HUES6 (cell line): Measurements from ENCODE around the gene OR13C4.
"Not testable (repeated sequence)": the region's sequence is repeated elsewhere in the genome, so short reads cannot be mapped to it uniquely, and the experiment has no call there.

Source experiments
- H3K27ac ChIP-seq: 2 replicates; pipeline ENCODE4 v1.7.0; 2013; ENCODE audit warnings: low read depth, mild to moderate bottlenecking, low read length, inconsistent platforms
- H3K27me3 ChIP-seq: 2 replicates; pipeline ENCODE4 v1.6.1; 2013; ENCODE audit warnings: low read length; ENCODE audit not compliant: control insufficient read depth, insufficient read depth
- H3K36me3 ChIP-seq: 2 replicates; pipeline ENCODE4 v1.6.1; 2013; ENCODE audit warnings: low read length; ENCODE audit not compliant: control insufficient read depth, insufficient read depth
- H3K4me1 ChIP-seq: 2 replicates; pipeline ENCODE4 v1.6.1; 2013; ENCODE audit warnings: low read length; ENCODE audit not compliant: control insufficient read depth, insufficient read depth
- H3K4me3 ChIP-seq: 2 replicates; pipeline ENCODE4 v1.5.1; 2013; ENCODE audit warnings: low read depth, low read length
- H3K9ac ChIP-seq: one replicate; pipeline ENCODE4 v1.6.1; 2013; ENCODE audit warnings: mild to moderate bottlenecking, low read length
- H3K9me3 ChIP-seq: 2 replicates; pipeline ENCODE4 v1.6.1; 2013; ENCODE audit warnings: low read depth, low read length; ENCODE audit not compliant: control insufficient read depth, insufficient read depth

The OR13C4 gene

DNA sequence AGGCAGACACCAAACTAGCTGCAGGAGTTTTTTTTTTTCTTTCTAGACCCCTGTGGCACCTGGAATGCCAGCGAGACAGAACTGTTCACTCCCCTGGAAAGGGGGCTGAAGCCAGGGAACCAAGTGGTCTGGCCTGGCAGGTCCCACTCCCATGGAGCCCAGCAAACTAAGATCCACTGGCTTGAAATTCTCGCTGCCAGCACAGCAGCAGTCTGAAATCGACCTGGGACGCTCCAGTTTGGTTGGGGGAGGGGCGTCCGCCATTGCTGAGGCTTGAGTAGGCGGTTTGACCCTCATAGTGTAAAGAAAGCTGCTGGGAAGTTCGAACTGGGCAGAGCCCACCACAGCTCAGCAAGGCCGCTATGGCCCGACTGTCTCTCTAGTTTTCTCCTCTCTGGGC lies 6.8 kb downstream of the OR13C4 start:
- H3K9ac ChIP-seq, H3K36me3 ChIP-seq, H3K27ac ChIP-seq, H3K27me3 ChIP-seq, H3K4me1 ChIP-seq, H3K4me3 ChIP-seq, H3K9me3 ChIP-seq: not testable (repeated sequence)

DNA sequence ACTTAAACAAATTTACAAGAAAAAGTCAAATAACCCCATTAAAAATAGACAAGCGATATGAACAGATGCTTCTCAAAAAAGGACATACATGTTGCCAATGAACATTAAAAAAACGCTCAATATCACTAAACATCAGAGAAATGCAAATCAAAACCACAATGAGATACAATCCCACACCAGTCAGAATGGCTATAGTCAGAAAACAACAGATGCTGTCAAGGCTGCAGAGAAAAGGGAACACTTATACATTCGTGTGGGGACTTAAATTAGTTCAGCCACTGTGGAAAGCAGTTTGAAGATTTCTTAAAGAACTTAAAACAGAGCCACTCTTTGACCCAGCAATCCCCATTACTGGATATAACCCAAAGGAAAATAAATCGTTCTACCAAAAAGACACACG lies 12.1 kb downstream of the OR13C4 start:
- H3K36me3 ChIP-seq = no peaks in the 10 kb centered on the region
- no peaks in the 10 kb centered on the region for H3K4me1 ChIP-seq
- no peak overlapping the region for H3K4me3 ChIP-seq
- H3K27ac ChIP-seq = no peak overlapping the region
- no peaks in the 10 kb centered on the region for H3K27me3 ChIP-seq
- H3K9me3 ChIP-seq = no peaks in the 10 kb centered on the region
- no peak overlapping the region for H3K9ac ChIP-seq

DNA sequence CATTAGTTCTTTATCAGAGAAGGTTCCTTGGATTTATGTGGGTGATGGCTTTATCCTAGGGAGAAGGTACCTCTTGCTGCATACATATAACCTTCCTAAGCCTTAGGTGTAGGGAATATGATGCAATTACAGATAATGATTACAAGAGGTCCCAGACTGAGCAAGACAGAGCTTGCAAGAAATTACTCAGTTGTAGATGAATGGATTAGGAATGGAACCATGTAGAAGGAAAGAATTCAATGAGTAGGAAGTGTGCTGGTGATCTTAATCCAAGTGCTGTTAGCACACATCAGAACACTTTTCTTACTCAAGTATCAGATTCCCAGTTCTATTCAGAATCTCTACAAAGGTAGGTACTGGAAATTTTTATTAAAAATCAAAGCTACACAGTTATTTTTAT lies 20.4 kb downstream of the OR13C4 start:
- no peaks in the 10 kb centered on the region for H3K4me1 ChIP-seq

DNA sequence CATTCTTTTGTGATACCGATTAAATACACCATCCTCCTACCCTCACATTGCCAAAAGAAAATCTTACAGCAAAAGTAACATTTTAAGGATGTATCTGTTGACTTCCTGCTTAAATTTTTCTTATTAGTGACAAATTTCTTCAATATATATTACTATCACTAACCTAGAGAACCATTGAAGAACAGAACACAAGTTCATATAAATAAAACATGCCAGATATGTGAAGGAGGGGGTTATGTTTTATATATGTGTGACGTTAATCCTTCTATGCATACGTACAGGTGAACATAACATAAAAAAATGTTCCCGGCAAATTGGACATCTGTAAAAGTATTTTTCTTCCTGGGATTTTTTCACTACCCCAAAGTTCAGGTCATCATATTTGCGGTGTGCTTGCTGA lies 23.0 kb downstream of the OR13C4 start, which contains the start of gene OR13F1:
Gene OR13F1 (plus strand): TSS at position 301 of the 400 bp plus-strand sequence. CDS start 0 bp downstream, at position 301.
- H3K27me3 ChIP-seq = no peaks in the 10 kb centered on the region
- no peaks in the 10 kb centered on the region for H3K4me1 ChIP-seq
- no peaks in the 10 kb centered on the region for H3K9me3 ChIP-seq

More for the DNA sequence above, 20.4 kb downstream of the OR13C4 start:
- Histone ChIP-seq H3K4me3 (no peak overlapping the region), H3K27ac (no peak overlapping the region), H3K9ac (no peak overlapping the region), H3K36me3 (no peaks in the 10 kb centered on the region), H3K27me3 (no peaks in the 10 kb centered on the region), H3K9me3 (no peaks in the 10 kb centered on the region)

DNA sequence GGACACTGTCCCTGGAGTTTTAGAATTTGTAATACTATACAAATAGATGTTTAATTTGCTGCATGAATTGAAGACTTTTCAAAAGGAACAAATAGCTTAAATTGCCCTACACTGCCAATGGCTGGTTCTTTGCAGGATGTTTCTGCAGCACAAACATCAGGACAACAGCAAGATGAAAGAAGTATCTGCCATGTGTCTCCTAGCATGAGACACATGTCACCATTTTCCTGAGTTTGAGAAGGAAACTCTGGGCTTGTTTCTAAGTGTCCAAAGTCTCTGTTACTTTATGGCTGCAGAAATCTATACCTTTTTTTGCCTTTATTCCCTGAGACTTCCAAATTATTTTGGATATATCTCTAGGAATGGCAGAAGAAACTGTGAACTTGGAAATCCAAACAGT lies 23.6 kb downstream of the OR13C4 start:
- H3K27ac ChIP-seq = no peak overlapping the region
- H3K36me3 ChIP-seq = no peaks in the 10 kb centered on the region
- H3K27me3 ChIP-seq = no peaks in the 10 kb centered on the region
- no peak overlapping the region for H3K4me3 ChIP-seq
- H3K4me1 ChIP-seq = no peaks in the 10 kb centered on the region
- H3K9me3 ChIP-seq = no peaks in the 10 kb centered on the region
- no peak overlapping the region for H3K9ac ChIP-seq

More for the DNA sequence above, 23.0 kb downstream of the OR13C4 start, which contains the start of gene OR13F1:
- Histone ChIP-seq H3K9ac (no peak within 1 kb of the TSS), H3K27ac (no peak within 1 kb of the TSS), H3K4me3 (no peak within 1 kb of the TSS), H3K36me3 (no peaks in the 10 kb centered on the region)

DNA sequence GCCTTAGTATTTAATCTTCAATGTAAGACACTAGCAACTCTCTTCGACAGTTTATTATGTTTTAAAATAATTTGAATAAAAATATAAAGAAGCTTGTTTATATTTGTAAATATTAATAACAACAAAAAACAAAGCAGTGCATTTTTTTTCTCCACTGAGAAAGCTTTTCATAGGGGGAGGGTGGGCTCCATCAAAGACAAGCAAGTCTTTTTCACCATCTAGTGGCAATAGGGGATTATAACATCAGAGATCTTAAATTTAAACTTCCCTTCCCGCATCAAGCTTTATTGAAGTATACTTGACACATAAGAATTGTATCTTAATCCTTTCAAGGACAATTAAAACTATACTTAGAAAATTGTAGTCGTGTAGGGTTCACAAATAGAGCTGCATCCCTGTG lies 32.2 kb downstream of the OR13C4 start:
- Histone ChIP-seq H3K27me3 (no peaks in the 10 kb centered on the region), H3K36me3 (no peaks in the 10 kb centered on the region), H3K4me3 (no peak overlapping the region), H3K4me1 (no peaks in the 10 kb centered on the region), H3K27ac (no peak overlapping the region), H3K9ac (no peak overlapping the region), H3K9me3 (peaks cover 4% of the 10 kb centered on the region)

DNA sequence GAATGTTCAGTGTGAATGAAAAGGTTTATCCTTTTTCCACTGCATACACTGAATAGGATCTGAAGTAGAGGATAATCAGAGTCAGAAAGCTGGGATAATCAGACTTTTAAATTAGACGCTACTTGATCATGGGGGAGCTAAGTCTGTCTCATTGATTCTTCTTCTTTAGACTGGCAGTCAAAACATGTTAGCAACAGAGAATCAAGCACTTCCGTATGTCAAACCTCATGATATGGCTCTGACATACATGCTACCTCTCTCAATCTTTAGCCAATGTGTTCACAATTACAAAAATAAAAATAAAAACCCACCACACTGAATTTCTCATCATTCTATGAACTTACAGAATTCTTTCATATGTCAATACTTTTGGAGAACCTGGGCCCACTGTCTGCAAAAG lies 42.0 kb downstream of the OR13C4 start:
- H3K9me3 ChIP-seq = peaks cover 2% of the 10 kb centered on the region; the same call in 1 of the 2 replicates
- no peaks in the 10 kb centered on the region for H3K36me3 ChIP-seq
- no peak overlapping the region for H3K4me3 ChIP-seq
- H3K27me3 ChIP-seq = no peaks in the 10 kb centered on the region
- H3K27ac ChIP-seq = no peak overlapping the region
- H3K4me1 ChIP-seq = no peaks in the 10 kb centered on the region
- no peak overlapping the region for H3K9ac ChIP-seq

DNA sequence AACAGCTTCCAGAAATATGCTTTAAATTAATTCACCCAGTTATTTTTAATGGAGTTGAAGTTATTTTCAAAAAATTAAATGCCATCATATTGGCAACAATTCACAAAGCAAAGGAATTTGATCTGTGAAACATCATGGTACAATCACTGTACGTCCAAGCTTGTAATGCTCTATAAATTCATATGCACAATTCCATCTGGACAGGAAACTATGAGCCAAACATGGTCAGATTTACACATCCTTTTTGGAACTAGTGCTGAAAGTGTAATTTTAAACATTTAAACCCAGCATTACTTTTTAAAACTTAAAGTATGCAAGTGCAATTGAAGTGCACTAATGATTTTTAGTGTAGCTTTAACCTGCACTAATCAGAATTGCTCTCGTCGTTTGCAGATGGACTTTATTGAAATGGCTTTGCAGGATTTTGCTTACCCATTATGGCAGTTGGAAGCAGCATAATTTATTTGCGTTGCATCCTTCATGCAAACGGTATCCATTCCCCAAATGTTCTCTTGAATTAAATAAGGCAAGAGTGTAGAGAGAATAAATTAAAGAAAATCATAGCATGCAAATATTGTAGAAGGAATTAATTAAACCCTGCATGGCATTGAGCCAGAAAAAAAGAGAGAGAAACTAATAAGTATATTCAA lies 44.0 kb downstream of the OR13C4 start:
- H3K9me3 ChIP-seq = no peaks in the 10 kb centered on the region
- H3K27ac ChIP-seq = no peak overlapping the region
- H3K27me3 ChIP-seq = no peaks in the 10 kb centered on the region
- H3K4me3 ChIP-seq = no peak overlapping the region
- H3K36me3 ChIP-seq = no peaks in the 10 kb centered on the region
- no peak overlapping the region for H3K9ac ChIP-seq
- no peaks in the 10 kb centered on the region for H3K4me1 ChIP-seq
